ENCODE measurements around the gene HSD3B2.

DNA sequence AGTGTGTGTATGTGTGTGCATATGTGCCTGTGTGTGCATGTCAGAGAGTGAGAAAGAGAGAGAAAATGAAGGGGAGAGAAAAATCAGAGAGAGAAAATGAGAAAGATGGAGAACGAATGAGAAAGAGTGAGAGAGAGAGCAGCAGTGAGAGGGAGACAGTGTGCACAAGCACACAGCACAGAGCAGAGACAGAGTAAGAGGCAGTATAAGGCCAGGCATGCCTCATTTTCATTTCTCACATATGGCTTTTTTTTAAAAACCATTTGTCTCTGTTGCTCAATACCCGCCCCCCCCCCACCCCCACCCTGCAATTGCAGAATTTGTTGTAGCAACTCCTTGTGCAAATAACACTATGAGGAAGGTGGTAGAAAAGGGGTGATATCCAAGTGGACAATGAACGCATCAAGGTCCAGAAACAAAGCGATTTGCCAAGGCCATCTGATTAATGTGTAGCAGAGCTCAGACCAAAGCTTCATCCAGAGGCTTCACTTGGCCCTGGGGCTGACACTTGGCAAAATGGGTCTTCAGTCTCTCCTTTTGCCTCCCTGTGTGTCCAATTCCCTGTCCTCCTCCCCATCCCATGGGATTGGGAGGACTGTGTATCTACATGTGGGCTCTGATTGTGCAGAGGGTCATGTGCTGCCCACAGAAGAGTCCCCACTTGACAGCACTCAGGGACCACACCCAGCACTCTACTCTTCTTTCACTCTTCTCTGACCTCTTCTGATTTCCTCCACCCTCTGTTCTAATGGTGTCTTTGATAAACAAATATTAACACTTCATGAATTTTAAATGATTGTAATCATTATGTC lies 53.1 kb downstream of the HSD3B2 start:
- TF ChIP-seq, protein P1, sequence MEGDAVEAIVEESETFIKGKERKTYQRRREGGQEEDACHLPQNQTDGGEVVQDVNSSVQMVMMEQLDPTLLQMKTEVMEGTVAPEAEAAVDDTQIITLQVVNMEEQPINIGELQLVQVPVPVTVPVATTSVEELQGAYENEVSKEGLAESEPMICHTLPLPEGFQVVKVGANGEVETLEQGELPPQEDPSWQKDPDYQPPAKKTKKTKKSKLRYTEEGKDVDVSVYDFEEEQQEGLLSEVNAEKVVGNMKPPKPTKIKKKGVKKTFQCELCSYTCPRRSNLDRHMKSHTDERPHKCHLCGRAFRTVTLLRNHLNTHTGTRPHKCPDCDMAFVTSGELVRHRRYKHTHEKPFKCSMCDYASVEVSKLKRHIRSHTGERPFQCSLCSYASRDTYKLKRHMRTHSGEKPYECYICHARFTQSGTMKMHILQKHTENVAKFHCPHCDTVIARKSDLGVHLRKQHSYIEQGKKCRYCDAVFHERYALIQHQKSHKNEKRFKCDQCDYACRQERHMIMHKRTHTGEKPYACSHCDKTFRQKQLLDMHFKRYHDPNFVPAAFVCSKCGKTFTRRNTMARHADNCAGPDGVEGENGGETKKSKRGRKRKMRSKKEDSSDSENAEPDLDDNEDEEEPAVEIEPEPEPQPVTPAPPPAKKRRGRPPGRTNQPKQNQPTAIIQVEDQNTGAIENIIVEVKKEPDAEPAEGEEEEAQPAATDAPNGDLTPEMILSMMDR (IDR thresholded peaks at IDR 0.05), result no peak
- no peak for TF ChIP-seq POLR2A (IDR thresholded peaks at IDR 0.05)
